ENCODE data around the gene PIK3C2G.

The PIK3C2G gene

DNA sequence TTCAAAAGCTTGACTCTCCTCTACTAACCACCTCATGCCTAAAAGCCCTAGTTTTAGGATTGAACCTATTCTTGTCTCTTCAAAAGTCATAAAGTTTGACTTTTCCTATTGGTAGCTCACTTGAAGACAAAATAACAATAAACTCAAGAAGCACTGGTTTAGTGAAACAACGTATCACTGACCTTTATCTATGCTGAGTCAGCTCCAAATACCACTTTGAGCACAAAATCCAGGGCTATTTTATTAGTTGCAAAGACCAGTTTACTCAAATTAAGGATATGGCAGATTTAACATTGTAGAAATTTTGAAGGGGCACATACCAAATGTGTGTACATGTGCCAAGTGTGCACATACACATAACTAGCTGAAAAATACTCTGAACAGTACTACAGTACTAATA, 45.0 kb downstream of the PIK3C2G start:
- Histone ChIP-seq H3K27ac (ENCODE audit: low read depth, low read length) (no peak overlapping the region), H3K79me2 (ENCODE audit: control insufficient read depth, low read length) (no peaks in the 10 kb centered on the region), H3F3A (ENCODE audit: control insufficient read depth, insufficient read depth) (no peaks in the 10 kb centered on the region), H3K36me3 (ENCODE audit: control insufficient read depth, low read length) (no peaks in the 10 kb centered on the region), H3K9me3 (ENCODE audit: control insufficient read depth, insufficient read depth, low read length) (no peaks in the 10 kb centered on the region), H3K4me3 (ENCODE audit: low read length) (no peak overlapping the region), H4K20me1 (ENCODE audit: control insufficient read depth, insufficient read depth, low read depth, low read length) (no peaks in the 10 kb centered on the region), H3K27me3 (ENCODE audit: control insufficient read depth, low read length) (no peaks in the 10 kb centered on the region), H3K4me2 (ENCODE audit: low read length) (no peak overlapping the region), H3K9me2 (replicated peaks; ENCODE audit: control insufficient read depth, low read length) (no peaks in the 10 kb centered on the region), H3K4me1 (ENCODE audit: control insufficient read depth, low read length) (no peaks in the 10 kb centered on the region)
- TF ChIP-seq, protein P1, sequence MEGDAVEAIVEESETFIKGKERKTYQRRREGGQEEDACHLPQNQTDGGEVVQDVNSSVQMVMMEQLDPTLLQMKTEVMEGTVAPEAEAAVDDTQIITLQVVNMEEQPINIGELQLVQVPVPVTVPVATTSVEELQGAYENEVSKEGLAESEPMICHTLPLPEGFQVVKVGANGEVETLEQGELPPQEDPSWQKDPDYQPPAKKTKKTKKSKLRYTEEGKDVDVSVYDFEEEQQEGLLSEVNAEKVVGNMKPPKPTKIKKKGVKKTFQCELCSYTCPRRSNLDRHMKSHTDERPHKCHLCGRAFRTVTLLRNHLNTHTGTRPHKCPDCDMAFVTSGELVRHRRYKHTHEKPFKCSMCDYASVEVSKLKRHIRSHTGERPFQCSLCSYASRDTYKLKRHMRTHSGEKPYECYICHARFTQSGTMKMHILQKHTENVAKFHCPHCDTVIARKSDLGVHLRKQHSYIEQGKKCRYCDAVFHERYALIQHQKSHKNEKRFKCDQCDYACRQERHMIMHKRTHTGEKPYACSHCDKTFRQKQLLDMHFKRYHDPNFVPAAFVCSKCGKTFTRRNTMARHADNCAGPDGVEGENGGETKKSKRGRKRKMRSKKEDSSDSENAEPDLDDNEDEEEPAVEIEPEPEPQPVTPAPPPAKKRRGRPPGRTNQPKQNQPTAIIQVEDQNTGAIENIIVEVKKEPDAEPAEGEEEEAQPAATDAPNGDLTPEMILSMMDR (IDR thresholded peaks at IDR 0.05; ENCODE audit: low read depth, low read length, poor library complexity, severe bottlenecking) = no peak
- TF ChIP-seq EZH2phosphoT487 (IDR thresholded peaks at IDR 0.05; ENCODE audit: borderline replicate concordance, low read length) = no peak

DNA sequence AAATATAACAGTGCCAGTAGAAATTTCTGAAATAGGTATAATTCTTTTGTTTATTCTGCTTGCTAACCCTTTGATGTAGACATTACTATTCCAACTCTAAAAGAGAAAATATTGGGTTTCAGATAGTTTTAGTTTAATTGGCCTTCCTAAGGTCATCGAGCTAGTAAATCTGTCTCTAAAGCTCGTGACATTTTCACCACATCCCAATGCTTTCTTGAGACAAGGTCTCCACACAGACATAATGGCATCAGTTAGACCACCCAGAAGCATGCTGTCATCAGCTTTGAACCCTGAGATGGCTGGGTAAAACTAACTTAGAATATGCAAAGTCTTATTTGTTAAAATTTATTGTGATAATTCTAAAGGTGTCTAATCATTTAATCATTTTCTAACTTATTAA, 52.0 kb downstream of the PIK3C2G start:
- H3K9me3 ChIP-seq (ENCODE audit: control insufficient read depth, insufficient read depth, low read length) = no peaks in the 10 kb centered on the region
- no peaks in the 10 kb centered on the region for H3F3A ChIP-seq (ENCODE audit: control insufficient read depth, insufficient read depth)
- H3K27ac ChIP-seq (ENCODE audit: low read depth, low read length) = no peak overlapping the region
- no peak overlapping the region for H3K4me3 ChIP-seq (ENCODE audit: low read length)
- H3K36me3 ChIP-seq (ENCODE audit: control insufficient read depth, low read length) = no peaks in the 10 kb centered on the region
- H3K4me2 ChIP-seq (ENCODE audit: low read length) = no peak overlapping the region
- H3K79me2 ChIP-seq (ENCODE audit: control insufficient read depth, low read length) = no peaks in the 10 kb centered on the region
- no peaks in the 10 kb centered on the region for H3K9me2 ChIP-seq (replicated peaks; ENCODE audit: control insufficient read depth, low read length)
- H4K20me1 ChIP-seq (ENCODE audit: control insufficient read depth, insufficient read depth, low read depth, low read length) = no peaks in the 10 kb centered on the region
- no peaks in the 10 kb centered on the region for H3K27me3 ChIP-seq (ENCODE audit: control insufficient read depth, low read length)
- TF ChIP-seq, protein P1 (IDR thresholded peaks at IDR 0.05; ENCODE audit: low read depth, low read length, poor library complexity, severe bottlenecking) = no peak
- no peak for TF ChIP-seq EZH2phosphoT487 (IDR thresholded peaks at IDR 0.05; ENCODE audit: borderline replicate concordance, low read length)
- H3K4me1 ChIP-seq (ENCODE audit: control insufficient read depth, low read length) = no peaks in the 10 kb centered on the region

DNA sequence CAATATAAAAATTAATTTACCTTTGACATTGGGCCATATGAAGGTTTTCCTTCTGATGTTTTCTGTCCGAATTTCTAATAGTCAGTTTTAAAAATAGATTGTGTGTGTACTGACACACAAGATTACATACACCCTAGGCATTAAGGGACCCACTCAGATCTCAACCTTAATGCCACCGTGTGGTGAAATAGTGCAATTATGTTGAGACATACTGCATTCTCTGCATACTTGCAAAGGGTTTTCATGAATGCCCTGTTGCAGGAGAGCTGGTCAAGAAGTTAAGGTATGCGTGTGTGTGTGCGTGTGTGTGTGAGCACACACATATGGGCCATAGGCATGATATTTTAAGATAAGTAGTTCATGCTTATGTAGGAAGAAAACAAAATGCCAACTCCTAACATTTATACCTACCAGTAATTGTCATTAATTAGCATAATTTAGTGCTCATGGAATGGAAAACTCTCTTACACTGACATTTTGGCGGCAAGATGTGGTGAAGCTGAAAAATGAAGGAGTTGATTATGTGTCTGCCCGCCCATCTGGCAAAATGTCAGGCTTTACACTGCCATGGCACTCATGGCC, 58.8 kb downstream of the PIK3C2G start:
- Histone ChIP-seq H3K4me3 (ENCODE audit: low read length) (no peak overlapping the region), H3K4me2 (ENCODE audit: low read length) (no peak overlapping the region), H3F3A (ENCODE audit: control insufficient read depth, insufficient read depth) (no peaks in the 10 kb centered on the region), H3K9me2 (replicated peaks; ENCODE audit: control insufficient read depth, low read length) (no peaks in the 10 kb centered on the region), H3K36me3 (ENCODE audit: control insufficient read depth, low read length) (no peaks in the 10 kb centered on the region), H3K27ac (ENCODE audit: low read depth, low read length) (no peak overlapping the region), H3K27me3 (ENCODE audit: control insufficient read depth, low read length) (no peaks in the 10 kb centered on the region), H3K79me2 (ENCODE audit: control insufficient read depth, low read length) (no peaks in the 10 kb centered on the region), H3K9me3 (ENCODE audit: control insufficient read depth, insufficient read depth, low read length) (no peaks in the 10 kb centered on the region), H3K4me1 (ENCODE audit: control insufficient read depth, low read length) (0 out of 2 replicates have a peak, but pooled peaks cover 2% of the 10 kb centered on the region), H4K20me1 (ENCODE audit: control insufficient read depth, insufficient read depth, low read depth, low read length) (no peaks in the 10 kb centered on the region)
- TF ChIP-seq EZH2phosphoT487 (IDR thresholded peaks at IDR 0.05; ENCODE audit: borderline replicate concordance, low read length) = no peak
- TF ChIP-seq, protein P1 (IDR thresholded peaks at IDR 0.05; ENCODE audit: low read depth, low read length, poor library complexity, severe bottlenecking) = peak; percentile 64
